HG02759 (cell line): Measurements from ENCODE around the gene CNFN.

Experiments used
- ATAC-seq: cut with Tn5 transposase; IDR thresholded peaks from one replicate; pipeline ENCODE4 v1.9.1; 2021; ENCODE audit warnings: mild to moderate bottlenecking, moderate library complexity; ENCODE audit not compliant: unreplicated experiment

Gene CNFN

DNA sequence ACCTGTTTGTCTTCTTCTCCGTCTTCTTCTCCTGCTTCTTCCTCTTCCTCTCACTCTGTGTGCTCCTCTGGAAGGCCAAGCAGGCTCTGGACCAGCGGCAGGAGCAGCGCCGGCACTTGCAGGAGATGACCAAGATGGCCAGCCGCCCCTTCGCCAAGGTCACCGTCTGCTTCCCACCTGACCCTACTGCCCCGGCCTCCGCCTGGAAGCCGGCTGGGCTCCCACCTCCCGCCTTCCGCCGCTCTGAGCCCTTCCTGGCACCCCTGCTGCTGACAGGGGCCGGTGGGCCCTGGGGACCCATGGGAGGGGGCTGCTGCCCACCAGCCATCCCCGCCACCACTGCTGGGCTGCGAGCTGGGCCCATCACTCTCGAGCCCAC, 13.9 kb downstream of the CNFN start:
- ATAC-seq, result no peak

- no peak for ATAC-seq
Observed at GRCh38 chr19:42375415-42376176, 14.5 kb downstream of the CNFN start.

DNA sequence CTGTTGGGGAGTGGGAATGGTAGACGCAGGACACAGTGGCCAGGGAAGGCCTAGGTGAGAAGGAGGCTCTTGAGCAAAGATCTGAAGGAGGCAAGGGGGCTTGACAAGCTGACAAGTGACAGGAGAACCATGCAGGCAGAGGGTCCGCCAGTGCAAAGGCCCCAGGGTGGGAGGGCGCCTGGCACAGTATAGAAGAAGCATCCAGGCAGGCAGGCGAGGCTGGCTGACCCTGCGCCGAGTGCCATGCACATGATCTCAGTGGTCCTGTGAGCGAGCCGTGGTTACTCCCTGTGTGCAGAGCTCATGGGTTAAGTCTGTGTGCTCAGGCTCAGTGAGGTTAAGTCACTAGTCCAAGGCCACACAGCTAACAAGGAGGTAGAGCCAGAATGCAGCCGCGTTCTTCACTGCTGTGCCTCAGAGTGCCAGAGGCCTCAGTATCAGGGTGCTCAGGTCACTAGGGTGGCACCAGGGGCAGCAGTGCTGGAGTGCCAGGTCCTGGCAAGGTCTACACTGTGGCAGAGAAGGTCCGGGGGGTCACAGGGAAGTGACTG, 15.2 kb downstream of the CNFN start:
- no peak for ATAC-seq

DNA sequence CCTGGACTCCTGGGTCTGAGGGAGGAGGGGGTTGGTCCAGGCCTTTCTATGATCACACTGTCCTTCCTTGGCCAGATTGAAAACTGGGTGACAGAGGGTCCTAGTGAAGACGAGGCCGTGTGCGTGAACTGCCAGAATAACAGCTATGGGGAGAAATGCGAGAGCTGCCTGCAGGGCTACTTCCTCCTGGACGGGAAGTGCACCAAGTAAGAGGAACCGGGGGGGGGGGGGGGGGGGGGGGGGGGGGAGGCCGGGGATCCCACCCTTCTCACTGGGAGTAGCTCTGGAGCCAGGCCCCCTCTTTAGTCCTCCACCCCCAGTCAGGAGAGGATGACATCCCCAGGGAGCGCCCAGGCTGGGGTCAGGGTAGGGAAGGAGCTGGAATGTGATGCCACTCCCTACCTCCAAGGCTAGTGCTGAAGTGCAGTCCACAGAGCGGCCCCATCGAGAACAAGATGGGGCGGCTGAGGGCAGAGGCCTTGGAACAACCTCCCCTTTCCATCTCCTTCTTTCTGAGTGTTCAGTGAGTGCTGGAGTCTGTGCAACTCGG, 19.4 kb downstream of the CNFN start:
- ATAC-seq, result no peak

- ATAC-seq, result no peak
Observed at GRCh38 chr19:42370068-42370520, 20.0 kb downstream of the CNFN start.

DNA sequence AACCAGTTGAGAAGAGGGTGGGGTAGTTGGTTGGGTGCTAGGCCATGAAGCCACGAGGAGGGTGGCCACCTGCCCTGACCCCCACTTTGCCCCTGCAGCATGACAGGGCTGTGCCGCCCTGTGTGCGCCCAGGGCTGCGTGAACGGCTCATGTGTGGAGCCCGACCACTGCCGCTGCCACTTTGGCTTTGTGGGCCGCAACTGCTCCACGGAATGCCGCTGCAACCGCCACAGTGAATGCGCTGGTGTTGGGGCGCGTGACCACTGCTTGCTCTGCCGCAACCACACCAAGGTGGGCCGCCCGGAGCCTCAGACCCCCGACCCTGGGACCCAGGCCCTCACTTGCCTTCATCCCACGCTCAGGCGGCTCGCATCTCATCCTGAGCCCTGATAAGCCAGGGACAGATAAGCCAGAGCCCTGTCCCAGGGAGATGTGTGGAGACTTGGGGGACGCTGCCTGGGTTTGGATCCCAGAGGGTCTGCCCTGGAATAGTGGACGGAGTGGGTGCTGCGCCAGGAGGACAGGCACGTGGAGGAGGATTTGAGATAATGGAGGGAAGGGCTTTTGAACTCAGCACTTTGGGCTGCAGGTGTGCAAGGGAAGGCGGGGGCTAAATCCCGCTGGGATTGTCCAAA, 20.5 kb downstream of the CNFN start:
- no peak for ATAC-seq

- ATAC-seq, result no peak
Observed at GRCh38 chr19:42368765-42369164, 21.3 kb downstream of the CNFN start.

DNA sequence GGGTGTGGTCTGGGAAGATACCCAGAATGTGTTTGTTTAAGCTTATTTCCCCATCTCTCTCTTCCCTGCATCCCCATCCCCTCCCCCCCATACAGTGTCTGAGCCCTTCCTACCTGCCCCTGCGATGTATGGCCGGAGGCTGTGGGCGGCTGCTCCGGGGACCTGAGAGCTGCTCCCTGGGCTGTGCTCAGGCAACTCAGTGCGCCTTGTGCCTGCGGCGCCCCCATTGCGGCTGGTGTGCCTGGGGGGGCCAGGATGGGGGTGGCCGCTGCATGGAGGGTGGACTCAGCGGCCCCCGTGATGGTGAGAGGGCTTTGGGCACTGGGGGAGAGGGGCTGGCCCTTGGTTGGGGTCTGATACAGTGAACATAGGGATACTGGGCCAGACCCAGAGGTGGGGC, 21.7 kb downstream of the CNFN start:
- no peak for ATAC-seq

- no peak for ATAC-seq
Observed at GRCh38 chr19:42367929-42368328, 22.2 kb downstream of the CNFN start.

DNA sequence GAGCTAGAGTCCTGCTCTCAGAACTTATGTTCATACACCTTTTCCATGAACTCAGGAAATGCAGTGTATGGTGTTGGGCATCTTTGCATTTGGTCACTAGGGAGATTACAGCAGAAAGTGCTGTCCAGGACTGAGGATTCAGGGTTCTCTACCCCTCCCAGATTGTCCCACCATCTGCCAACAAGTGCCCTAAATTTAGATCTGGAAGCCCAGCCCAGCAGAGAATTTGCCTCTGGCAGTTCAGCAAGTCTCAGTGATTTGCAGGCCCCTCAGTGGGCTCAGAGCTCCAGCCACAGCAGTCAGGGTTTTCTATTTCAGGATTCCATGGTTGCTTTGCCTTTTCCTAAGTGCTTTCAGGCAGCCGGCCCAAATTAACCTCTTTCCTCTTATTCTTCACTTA, 23.4 kb downstream of the CNFN start:
- ATAC-seq, result no peak

DNA sequence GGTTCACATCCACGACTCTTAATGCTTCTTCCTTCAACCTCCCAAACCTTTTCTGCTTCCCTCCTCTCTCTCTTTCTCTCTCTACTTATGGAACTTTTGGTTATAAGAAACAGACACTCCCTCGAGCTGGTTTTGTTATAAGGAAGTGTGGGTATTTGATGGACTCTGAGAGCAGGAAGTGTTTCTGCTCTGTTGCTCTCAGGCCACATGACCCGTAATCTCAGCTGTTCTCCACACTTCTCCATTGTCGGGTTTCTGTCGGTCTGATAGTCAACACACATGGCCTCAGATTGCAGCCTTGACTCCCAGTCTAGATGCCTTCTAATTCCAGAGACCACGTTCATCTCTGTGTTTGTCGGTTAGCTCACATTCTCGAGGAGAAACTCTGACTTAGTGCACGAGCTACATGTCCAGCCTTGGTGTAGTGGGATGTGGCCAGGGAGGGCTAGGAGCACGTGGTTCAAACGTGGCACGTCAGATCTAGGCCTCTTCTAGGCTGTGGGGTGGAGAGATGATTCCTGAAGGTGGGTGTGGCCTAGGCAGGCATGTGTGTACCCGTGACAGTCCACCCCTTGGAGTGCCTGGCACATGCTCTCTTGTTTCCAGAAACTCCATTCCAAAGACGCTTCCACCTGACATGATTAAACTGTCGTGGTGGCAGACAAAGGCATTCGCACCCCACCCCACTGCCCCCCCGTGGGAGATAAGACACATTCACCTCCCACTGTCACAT, 26.3 kb downstream of the CNFN start:
- no peak for ATAC-seq

DNA sequence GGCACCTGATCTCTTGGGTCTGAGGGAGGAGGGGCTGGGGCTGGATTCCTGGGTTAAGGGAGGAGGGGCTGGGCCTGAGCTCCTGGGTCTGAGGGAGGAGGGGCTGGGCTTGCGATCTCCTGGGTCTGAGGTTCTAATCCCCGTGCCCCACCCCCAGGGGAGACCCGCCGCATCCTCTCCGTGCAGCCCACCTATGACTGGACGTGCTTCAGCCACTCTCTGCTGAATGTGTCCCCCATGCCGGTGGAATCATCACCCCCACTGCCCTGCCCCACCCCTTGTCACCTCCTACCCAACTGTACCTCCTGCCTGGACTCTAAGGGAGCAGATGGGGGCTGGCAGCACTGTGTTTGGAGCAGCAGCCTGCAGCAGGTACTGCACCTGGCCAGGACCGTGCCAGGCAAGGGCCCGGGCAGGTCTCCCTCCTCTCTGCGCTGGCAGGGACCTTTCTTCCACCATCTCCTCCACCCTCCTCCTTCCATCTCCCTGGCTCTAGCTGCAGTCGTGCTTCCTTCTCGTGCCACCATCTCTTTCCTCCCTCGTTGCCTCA, 27.1 kb downstream of the CNFN start:
- ATAC-seq, result no peak

DNA sequence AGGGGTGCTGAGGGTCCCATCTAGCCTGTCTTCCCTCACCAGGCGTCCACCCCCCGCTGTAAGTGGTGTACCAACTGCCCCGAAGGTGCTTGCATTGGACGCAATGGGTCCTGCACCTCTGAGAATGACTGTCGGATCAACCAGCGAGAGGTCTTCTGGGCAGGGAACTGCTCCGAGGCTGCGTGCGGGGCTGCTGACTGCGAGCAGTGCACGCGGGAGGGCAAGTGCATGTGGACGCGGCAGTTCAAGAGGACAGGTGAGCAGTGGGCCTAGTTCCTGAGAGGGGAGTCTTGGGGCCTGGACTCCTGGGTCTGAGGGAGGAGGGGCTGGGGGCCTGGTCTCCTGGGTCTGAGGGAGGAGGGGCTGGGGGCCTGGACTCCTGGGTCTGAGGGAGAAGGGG, 27.8 kb downstream of the CNFN start:
- no peak for ATAC-seq

GRCh38 chr19:42361545-42361910, 28.6 kb downstream of the CNFN start:
- ATAC-seq, result no peak

GRCh38 chr19:42360787-42361544, 29.1 kb downstream of the CNFN start:
- ATAC-seq, result no peak

DNA sequence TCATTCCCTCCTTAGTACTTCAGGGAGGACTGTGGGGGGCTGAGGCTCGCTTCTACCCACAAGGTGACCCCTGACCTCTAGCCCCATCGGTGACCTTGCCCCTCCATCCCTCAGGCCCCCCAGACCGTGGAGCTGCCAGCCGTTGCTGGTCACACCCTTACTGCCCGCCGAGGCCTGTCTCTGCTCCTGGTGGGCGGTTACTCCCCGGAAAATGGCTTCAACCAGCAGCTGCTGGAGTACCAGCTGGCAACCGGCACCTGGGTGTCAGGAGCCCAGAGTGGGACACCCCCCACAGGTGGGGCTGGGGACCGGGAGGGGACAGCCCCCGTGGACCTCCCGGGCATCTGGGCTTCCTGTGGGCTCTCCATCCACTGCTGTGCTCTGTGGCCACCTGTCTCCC, 32.8 kb downstream of the CNFN start:
- ATAC-seq, result no peak

- no peak for ATAC-seq
Observed at GRCh38 chr19:42356686-42357085, 33.4 kb downstream of the CNFN start.

DNA sequence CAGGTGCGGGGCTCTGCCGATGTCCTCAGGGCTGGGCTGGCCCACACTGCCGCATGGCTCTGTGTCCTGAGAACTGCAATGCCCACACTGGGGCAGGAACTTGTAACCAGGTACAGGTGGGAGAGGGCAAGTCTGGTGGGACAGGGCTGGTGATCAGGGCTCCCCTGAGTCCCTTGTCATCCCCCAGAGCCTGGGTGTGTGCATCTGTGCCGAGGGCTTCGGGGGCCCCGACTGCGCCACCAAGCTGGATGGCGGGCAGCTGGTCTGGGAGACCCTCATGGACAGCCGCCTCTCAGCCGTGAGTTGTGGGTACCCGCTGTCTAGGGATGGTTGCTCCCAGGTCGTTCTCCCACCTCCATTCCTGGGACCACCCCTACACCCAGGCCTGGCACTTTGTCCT, 34.2 kb downstream of the CNFN start:
- ATAC-seq, result no peak

- ATAC-seq, result no peak
Observed at GRCh38 chr19:42353341-42354015, 36.6 kb downstream of the CNFN start.
